Measurements from ENCODE around the gene POLR1A. TPM values are rescaled to one million over a fixed set of nuclear protein-coding genes. Genes with fewer than 3 reads are reported as not detected.
"Not testable (repeated sequence)": the region's sequence is repeated elsewhere in the genome, so short reads cannot be mapped to it uniquely, and the experiment has no call there.

Gene POLR1A
- total RNA-seq, 1 donor from 2014 or later = 9.2 TPM

DNA sequence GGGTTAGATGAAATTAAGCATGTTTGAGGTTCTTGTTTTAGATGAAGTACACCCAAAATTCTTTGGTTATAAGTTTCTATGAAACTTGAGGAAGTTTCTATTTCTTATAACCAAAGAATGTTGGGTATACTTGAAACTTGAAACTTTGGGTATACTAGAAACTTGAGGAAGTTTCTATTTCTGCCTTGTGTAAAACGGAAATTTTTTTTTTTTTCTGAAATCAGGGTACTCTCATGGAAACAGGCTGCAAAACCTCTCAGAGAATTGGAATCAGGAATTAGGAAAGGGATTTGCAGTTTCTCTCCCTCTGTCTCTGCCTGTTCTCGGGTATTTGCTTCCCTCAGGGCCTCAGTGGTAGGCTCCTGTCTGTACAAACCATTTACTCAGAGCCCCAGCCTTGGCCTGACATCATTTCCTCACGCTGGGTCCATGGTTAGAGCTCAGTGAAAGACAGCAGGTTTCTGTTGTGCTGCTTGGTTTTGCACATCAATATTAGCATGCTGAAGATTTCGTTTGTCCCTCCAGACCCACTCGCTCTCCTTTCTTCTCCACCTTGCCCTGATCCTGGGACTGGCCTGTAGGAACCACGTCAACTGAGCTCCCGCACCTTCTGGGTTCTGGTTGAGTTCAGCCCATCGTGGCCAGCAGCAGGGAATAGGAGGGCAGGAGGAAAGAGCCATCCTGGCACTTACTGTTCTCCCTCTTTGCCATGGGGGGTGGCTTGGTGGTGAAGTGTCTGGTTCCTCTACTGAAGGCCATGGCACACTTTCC lies 106.4 kb downstream of the POLR1A start:
- DNase-seq (ENCODE audit: low read depth in 2 of 2) = no peak

DNA sequence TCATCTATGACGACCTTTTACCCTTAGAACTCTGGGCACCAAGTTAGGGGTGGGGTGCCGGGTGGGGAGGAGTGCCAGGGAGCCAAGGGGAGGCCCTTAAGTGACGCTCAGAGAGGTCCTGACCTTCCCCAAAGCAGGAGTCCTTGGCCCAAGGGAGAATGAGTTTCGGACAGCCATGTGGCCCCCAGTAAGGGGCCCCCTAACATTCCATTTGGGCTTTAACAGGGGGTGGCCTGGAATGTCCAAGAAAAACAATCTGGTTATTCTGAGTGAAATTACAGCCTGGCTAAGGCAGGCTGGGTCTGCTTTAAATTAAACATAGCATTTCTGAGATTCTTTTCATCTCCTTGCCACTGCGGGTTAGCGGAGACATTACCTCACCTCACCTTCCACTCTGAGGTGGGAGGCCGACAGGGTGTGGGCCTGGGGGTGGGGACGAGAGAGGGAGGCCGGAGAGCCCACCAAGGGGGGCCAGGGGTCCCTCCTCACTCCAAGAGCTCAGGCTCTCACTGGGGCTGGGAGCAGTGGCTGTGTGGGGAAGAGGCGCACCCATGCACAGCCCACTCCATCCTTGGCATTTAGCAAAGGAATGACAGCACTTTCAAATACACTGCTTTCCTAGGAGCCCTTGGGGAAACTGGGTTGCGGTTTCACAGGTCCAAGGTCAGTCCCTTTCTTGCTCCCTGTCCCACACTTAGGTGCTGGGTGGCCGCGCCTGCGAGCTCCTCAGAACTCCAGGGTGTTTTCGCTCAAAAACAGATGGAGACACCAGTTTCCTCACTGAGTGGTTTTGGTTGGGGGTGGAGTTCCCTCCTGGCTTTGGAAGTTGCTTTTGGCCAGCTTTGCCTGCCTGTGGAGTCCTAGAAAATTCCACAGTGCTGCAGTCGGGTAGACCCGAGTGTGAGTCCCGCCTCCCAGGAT lies 107.4 kb downstream of the POLR1A start:
- DNase-seq (ENCODE audit: low read depth in 2 of 2) = no peak

DNA sequence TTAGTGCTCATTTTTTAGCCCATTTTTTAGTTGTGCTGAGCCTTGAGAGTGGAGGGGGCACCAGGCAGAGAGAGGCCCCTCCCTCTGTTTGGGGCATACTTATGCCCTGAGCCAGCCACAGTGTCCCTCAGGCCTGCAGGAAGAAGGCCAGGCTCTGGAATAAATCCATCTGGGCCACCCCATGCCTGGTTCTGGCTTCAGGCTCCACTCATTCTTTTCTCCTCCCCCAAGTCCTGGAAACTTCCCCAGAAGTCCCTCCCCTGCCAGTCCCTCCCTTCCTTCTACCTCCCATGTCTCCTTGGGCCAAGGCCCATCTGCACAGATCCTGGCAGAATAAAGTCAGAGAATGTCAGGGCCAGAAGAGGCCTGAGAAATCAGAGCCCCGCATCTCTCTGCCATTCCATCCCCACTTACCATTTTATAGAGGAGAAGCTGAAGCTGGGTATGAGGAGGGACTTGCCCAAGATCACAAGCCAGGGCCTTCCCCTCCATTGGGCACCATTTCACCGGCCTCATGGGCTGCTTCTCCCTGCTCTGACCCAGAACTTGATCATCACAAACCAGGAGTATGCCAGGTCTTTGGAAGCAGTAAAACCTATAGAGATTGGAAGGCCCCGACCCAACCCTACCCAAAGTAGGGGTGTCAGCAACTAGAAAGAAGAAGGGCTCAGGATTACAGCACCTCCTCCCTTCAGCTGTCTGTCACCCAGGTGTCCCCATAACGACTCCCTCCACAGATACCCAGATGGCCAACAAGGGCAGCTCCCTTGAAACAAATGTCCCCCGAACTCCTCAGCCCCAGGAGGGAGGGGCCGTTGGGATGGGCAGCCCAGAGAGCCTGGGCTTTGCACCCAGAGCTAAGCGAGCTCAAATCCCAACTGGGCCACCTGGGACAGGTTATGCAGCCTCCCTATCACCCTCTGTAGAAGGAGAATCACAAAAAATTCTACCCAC lies 108.4 kb downstream of the POLR1A start:
- no peak for DNase-seq (ENCODE audit: low read depth in 2 of 2)

DNA sequence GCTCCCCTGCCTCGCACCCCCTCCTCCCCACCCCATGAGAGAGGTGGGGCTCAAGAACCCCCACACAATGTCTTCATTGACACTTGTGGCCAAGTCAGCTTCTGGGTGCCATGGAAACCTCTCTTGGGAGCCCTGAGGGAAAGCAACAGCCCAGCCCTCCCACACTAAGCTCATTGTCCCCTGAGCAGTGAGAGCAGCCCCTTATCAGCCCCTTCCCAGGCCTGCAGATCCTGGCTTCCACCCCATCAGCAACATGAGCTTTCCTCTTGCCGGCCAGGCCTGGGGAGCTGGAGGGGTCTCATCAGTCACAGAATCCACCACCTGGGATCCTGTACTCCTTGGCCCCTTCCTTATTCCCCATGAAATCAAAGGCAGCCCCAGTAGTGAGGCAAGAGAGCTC lies 109.1 kb downstream of the POLR1A start:
- DNase-seq (ENCODE audit: low read depth in 2 of 2) = no peak

DNA sequence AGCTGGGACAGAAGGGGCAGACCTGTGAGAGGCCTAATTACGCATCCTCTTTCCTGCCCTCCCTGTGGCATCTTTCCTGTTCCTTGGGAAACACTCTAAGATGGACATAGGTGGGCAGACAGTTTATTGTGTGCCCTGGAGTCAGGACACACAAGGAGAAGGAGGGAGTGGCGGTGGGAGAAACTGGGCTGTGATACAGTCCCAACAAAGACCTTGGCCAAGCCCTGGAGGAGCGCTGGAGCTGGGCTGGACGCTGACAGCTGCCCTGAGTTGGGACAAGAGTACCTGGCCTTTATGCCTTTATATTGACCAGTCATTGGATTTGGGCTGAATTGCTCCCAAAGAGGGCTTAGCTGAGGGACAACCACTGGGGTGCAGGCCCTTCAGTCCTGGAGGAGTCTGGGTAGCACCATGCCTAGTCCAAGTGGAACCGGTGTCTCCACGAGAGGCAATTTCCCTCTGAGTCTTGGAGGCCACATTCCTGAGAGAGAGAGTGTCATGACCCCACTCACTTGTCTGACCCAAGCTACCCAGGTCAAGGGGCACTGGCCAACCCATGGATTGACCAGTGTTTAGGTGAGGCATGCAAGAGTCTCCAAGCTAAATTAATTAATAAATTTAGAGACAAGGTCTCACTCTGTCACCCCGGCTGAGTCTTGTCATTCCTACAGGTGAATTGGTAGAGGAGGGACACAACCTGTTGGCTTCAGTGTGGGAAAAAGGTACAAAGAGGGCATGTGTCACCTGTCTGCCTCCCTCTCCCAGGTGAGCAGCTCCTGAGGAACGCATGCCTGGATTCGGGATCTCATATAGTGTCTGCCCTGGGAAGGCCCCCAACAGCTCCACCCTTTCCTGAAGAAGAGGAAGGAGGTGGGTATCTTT lies 109.8 kb downstream of the POLR1A start:
- DNase-seq (ENCODE audit: low read depth in 2 of 2) = no peak

DNA sequence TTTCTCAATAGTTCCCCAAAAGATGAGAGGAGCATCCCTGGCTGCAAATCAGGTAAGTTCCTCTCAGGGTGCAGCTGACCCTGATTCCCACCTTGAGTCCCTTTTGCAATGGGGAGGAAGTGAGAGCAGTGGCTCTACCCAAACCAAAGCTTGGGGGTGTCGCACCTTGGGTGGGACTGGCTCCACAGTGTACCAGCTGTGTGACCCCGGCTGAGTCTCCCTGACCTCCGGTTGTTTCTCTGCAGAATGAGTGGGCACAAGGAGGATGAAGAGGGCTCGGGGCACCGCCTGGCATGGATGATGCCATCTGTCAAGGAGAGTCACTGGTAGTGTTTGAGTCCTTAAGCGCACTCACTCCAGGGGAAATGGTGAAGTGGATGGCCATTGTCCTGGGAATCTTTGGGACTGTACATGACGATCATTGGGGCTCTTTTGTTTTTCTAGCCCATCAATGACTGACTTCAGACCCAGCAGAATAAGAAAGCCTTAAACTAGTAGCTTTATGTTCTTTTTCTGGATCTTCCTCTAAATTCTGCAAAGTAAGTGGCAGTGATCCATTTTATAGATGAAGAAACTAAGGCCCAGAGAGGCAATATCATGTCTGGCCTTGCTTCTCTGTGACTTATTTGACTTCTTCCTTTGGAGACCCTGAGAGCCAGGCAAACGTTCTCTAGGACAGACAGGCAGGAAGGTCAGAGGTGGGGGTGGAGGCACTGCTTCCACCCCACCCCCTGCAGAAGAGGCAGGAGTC lies 110.6 kb downstream of the POLR1A start:
- no peak for DNase-seq (ENCODE audit: low read depth in 2 of 2)

DNA sequence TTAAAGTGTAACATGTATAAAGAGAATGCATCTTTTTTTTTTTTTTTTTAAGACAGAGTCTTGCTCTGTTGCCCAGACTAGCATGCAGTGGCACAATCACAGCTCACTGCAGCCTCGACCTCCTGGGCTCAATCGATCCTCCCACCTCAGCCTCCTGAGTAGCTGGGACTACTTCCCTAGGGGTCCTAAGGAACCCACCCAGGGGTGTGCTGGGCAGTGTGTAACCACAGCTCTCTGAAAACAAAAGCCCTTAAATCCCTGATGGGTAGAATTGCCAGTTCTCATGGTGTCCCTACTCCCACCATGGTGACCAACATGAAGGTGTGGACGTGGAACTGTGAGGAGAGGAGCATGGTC lies 111.3 kb downstream of the POLR1A start:
- DNase-seq (ENCODE audit: low read depth in 2 of 2) = no peak

DNA sequence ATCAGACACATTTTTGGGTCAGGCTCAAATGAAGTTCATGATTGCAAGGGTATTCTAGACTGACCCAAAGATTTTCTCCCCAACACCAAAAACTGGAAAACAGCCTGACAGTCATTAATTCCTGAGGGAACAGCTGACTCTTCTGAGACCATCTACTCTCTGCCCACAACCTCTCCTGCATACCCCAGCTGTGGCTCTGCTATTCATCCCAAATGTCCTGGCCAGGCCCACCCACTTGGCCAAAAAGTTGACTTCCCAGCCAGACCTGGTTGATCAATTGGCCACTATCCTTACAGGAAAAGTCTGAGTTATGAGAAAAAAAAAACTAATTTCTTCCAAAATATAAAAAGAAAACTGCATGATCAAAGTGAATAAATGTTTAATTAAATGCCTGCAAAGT lies 113.1 kb downstream of the POLR1A start:
- no peak for DNase-seq (ENCODE audit: low read depth in 2 of 2)

DNA sequence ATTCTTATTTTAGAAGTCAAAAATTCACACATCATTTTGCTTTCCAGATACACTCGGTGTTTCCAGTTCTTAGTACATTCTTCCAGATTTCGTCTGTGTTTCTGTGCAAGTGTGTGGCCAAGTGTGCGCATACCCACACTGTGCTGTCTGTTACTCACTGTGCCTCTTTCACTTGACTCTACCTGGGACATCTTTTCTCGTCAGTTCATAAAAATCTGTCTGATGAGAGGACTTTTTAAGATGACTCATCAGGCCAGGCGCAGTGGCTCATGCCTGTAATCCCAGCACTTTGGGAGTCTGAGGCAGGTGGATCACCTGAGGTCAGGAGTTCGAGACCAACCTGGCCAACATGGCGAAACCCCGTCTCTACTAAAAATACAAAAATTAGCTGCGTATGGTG lies 113.6 kb downstream of the POLR1A start:
- not testable (repeated sequence) for DNase-seq (ENCODE audit: low read depth in 2 of 2)

DNA sequence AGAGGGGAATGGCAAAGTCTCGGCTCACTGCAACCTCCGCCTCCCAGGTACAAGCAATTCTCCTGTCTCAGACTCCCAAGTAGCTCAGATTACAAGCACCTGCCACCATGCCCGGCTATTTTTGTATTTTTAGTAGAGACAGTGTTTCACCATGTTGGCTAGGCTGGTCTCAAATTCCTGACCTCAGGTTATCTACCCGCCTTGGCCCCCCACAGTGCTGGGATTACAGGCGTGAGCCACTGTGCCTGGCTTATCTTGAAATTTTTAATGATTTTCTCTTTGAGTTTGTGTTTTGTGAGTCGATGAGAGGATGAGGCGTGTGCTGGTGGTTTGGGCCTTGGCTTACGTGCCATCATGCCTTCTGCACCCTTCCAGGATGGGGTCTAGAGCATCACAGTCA lies 115.6 kb downstream of the POLR1A start:
- DNase-seq (ENCODE audit: low read depth in 2 of 2) = no peak

DNA sequence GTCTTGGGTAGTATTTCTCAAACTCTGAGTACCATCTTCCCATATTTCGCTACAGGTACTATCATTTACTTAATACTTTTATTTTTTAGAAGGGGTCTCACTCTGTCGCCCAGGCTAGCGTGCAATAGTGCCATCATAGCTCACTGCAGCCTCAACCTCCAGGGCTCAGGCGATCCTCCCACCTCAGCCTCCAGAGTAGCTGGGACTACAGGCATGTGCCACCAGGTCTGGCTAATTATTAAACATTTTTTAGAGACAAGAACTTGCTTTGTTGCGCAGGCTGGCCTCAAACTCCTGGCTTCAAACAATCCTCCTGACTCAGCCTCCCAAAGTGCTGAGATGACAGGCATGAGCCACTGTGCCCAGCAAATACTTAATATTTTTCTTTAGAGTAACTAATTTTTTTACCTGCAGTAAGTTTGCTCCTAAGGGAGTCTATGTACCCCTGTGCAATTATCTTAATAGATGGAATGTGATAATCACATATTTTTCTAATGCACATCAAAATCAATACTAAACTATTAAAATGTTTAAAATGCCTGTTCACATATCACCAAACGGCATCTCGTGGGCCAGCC lies 116.3 kb downstream of the POLR1A start:
- DNase-seq (ENCODE audit: low read depth in 2 of 2) = no peak

DNA sequence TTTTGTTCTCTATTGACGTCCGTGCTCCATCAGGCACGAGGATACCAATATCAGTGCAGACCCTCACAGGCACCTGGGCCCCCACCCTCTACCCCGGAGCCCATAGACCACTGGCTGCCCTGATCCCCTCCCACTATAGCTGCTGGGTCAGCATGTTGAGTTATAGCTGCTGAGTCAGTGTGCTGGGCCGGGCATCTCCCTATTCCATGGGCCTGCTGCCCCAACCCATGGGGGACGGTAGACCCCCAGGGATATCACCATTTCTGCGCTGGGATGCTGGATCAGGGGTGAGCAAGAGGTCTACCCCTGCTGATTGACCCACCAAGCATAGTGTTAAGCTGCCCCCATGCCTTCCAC lies 116.8 kb downstream of the POLR1A start:
- no peak for DNase-seq (ENCODE audit: low read depth in 2 of 2)

DNA sequence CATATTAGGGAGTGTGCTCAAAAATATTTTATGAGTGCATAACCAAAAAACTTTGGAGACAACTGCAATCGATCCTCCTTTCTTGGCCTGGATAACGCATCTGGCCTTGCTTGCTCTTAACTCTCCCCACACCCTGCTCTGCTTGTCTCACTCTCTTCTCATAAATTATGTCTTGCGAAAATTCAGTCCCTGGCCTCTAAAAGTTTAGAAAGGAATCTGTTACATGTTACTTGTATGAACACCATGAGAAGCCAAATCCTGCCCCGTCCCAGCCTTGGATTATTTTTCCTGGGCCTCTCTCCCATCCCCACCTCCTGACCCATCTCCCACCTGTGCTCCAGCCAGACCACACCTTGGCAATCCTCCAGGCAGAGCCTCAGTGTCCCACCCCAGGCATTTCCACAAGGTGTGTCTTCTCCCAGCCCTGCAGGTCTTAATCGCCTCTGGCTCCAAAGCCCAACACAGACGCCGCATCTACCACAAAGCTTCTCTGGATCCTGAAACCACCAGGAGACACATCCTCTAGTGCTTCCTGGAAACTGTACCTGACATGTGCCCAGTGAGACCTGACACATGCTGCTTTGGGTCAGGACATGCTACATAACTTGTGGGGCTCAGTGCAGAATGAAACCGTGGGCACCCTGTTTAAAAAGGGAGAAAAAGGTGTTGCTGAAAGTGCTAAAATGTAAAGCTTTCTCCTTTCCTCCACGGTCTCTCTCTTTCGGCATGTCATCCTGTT lies 117.3 kb downstream of the POLR1A start:
- no peak for DNase-seq (ENCODE audit: low read depth in 2 of 2)

DNA sequence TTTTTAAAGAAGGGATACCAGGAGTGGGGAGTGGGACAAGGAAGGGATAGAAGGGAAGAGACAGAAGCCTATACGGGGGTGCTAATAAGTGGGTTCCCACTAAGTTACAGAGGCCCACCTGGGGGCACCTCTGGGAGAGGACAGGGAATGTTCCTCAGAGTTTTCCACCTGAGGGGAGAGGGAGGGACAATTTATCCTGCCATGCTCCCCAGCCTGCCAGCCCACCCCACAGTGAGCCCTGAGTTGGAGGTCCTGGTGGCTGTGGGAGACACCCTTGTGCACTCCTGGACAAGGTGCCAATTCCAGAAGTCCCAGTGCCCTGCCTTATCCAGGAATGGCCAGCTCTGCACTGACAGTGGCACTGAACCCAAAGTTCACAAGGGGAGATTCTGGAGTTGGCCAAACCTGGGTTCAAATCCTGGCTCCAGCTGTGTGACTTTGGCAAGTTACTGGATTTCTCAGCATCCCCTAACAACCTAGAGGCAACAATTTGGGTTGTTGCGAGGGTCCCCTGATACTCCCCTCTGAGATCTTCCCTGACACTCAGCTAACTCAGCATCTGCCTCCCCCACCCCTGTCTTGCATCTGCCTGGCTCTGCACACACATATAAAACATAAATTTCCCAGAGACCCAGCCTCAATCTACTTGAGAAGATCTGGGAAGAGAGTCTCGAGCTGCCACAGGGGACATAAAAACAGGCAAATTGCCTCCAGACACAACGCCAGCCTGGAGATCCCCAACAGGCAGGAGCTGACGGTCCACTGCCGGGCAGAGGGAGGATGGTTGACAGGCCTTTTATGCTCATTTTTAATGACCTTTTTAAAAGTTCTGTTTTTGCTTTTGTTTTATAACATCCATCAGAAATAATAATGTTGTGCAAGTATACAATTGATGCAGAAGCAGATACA lies 118.2 kb downstream of the POLR1A start:
- DNase-seq (ENCODE audit: low read depth in 2 of 2) = no peak

DNA sequence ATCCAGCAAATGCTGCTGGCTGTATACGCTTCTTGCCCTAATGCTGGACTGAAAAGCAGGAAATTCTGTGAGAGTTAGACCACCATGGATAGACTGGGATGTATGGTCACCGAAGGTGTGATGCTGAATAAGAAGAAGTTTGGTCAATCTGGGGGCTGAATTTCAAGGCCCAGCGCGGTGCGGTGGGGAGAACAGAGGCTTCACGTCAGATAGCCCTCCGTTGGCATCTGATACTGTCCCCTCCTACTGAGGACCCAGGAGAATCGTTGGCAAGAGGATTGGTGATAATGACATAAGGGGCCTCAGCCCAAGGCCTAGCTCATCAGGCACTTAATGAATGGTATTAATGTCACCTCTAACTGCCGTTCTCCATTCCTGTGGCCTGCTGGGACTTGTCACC lies 119.6 kb downstream of the POLR1A start:
- DNase-seq (ENCODE audit: low read depth in 2 of 2) = no peak

DNA sequence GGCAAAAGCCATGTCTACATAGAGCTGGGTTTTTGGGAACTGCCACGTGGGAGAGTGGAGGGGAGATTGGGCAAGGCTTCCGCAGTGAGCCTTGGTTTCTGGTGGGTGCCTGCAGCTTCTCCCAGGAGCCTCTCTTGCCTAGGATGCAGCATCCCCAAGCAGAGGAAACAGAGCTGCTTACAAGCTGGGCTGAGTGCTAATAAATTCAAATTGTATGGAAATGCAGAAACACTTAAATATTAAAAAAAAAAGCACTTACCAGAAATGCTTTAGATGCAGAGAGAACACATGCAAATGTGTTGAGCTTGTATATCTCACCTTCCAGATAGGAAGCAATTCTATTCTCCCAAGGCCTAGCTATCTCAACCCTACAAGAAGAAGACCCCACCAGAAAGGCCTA lies 120.9 kb downstream of the POLR1A start:
- DNase-seq (ENCODE audit: low read depth in 2 of 2) = no peak

DNA sequence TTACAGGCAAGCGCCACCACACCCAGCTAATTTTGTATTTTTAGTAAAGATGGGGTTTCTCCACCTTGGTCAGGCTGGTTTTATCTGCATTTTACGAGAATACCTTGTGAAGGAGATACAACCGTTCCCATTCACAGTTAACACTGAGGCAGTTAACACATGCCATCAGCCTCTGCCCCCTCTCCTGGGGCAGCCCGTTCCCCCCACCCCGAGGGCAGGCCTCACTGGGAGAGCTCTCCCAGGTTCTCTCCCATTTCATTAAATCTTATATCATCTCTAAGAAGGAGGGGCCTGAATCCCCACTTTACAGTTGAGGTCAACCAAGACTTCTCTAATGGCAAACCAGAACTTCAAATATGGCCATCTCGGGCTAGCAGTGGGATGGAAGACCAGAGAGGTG lies 121.9 kb downstream of the POLR1A start:
- no peak for DNase-seq (ENCODE audit: low read depth in 2 of 2)
